Measurements from ENCODE around the gene MAP3K15.

- TF ChIP-seq CTCF (IDR thresholded peaks at IDR 0.05): no peak
- TF ChIP-seq POLR2AphosphoS5 (IDR thresholded peaks at IDR 0.05): no peak
These were observed 111.6 kb downstream of the MAP3K15 start for GRCh38 chrX:19403696-19404095.
